Esophagus muscularis mucosa (tissue), 3 donors: Measurements from ENCODE around the gene KBTBD4.

Experiments used
- POLR2A ChIP-seq: fragments of 450-650 bp; IDR thresholded peaks from one replicate; pipeline ENCODE4 v1.6.1; 2017; ENCODE audit warnings: antibody characterized with exemption, moderate library complexity, mild to moderate bottlenecking, low read depth
- TF ChIP-seq, protein P1 (sequence below), 3 experiments: fragments of 200-600 bp in 2 of 3; fragments of 450-650 bp in 1 of 3; sonication (generic) in 2 of 3; IDR thresholded peaks; one replicate each; pipeline ENCODE4 v1.5.1; 2017 to 2019; ENCODE audit warnings: antibody characterized with exemption in 3 of 3, mild to moderate bottlenecking in 2 of 3, moderate library complexity in 1 of 3

- TF ChIP-seq, protein P1, sequence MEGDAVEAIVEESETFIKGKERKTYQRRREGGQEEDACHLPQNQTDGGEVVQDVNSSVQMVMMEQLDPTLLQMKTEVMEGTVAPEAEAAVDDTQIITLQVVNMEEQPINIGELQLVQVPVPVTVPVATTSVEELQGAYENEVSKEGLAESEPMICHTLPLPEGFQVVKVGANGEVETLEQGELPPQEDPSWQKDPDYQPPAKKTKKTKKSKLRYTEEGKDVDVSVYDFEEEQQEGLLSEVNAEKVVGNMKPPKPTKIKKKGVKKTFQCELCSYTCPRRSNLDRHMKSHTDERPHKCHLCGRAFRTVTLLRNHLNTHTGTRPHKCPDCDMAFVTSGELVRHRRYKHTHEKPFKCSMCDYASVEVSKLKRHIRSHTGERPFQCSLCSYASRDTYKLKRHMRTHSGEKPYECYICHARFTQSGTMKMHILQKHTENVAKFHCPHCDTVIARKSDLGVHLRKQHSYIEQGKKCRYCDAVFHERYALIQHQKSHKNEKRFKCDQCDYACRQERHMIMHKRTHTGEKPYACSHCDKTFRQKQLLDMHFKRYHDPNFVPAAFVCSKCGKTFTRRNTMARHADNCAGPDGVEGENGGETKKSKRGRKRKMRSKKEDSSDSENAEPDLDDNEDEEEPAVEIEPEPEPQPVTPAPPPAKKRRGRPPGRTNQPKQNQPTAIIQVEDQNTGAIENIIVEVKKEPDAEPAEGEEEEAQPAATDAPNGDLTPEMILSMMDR (IDR thresholded peaks at IDR 0.05): no peak
- no peak for TF ChIP-seq POLR2A
Measured at GRCh38 chr11:47564933-47565339, 13.8 kb downstream of the KBTBD4 start.
